ENCODE results near the gene MYCN. TPM values are rescaled to one million over a fixed set of nuclear protein-coding genes. Genes with fewer than 3 reads are reported as not detected.

Gene MYCN
- total RNA-seq, 1 experiment from 2014 or later, result 8.7 TPM

- no peaks in the 10 kb centered on the region for H3K27me3 Mint-ChIP-seq (ENCODE audit: unreplicated experiment)
- no peaks in the 10 kb centered on the region for H3K9me3 Mint-ChIP-seq (ENCODE audit: low read depth, unreplicated experiment)
- intact Hi-C loops (cut with micrococcal nuclease; ENCODE audit: unreplicated experiment), result no loop called here
- peaks cover 9% of the 10 kb centered on the region for H3K4me1 Mint-ChIP-seq (ENCODE audit: low read depth, unreplicated experiment)
- H3K36me3 Mint-ChIP-seq (ENCODE audit: insufficient read depth, unreplicated experiment), result no peaks in the 10 kb centered on the region
- no peak for TF ChIP-seq CTCF (IDR thresholded peaks at IDR 0.05; ENCODE audit: unreplicated experiment)
- no peak overlapping the region for H3K4me3 Mint-ChIP-seq (ENCODE audit: low read depth, unreplicated experiment)
- no peak overlapping the region for H3K27ac Mint-ChIP-seq (ENCODE audit: unreplicated experiment)
- DNase-seq, result no peak
- no TSS peak for BruUV-seq (replicated peaks)
- CTCF ChIA-PET, result no interaction called here
These were observed 44.3 kb downstream of the MYCN start for GRCh38 chr2:15984368-15985255.

GRCh38 chr2:15985531-15985930, 45.2 kb downstream of the MYCN start:
- CTCF ChIA-PET, result no interaction called here
- Mint-ChIP-seq H3K4me3 (ENCODE audit: low read depth, unreplicated experiment) (no peak overlapping the region), H3K27me3 (ENCODE audit: unreplicated experiment) (no peaks in the 10 kb centered on the region), H3K4me1 (ENCODE audit: low read depth, unreplicated experiment) (peaks cover 18% of the 10 kb centered on the region), H3K9me3 (ENCODE audit: low read depth, unreplicated experiment) (no peaks in the 10 kb centered on the region), H3K36me3 (ENCODE audit: insufficient read depth, unreplicated experiment) (no peaks in the 10 kb centered on the region), H3K27ac (ENCODE audit: unreplicated experiment) (no peak overlapping the region)
- intact Hi-C loops (cut with micrococcal nuclease; ENCODE audit: unreplicated experiment), result no loop called here
- DNase-seq, result no peak
- no TSS peak for BruUV-seq (replicated peaks)
- TF ChIP-seq CTCF (IDR thresholded peaks at IDR 0.05; ENCODE audit: unreplicated experiment), result no peak

GRCh38 chr2:15986068-15986560, 45.8 kb downstream of the MYCN start:
- Mint-ChIP-seq H3K4me3 (ENCODE audit: low read depth, unreplicated experiment) (no peak overlapping the region), H3K4me1 (ENCODE audit: low read depth, unreplicated experiment) (peaks cover 18% of the 10 kb centered on the region), H3K27me3 (ENCODE audit: unreplicated experiment) (no peaks in the 10 kb centered on the region), H3K36me3 (ENCODE audit: insufficient read depth, unreplicated experiment) (no peaks in the 10 kb centered on the region), H3K9me3 (ENCODE audit: low read depth, unreplicated experiment) (no peaks in the 10 kb centered on the region), H3K27ac (ENCODE audit: unreplicated experiment) (no peak overlapping the region)
- intact Hi-C loops (cut with micrococcal nuclease; ENCODE audit: unreplicated experiment), result no loop called here
- TF ChIP-seq CTCF (IDR thresholded peaks at IDR 0.05; ENCODE audit: unreplicated experiment), result no peak
- no TSS peak for BruUV-seq (replicated peaks)
- DNase-seq, result no peak
- CTCF ChIA-PET, result no interaction called here

GRCh38 chr2:15986644-15987043, 46.3 kb downstream of the MYCN start:
- Mint-ChIP-seq H3K27me3 (ENCODE audit: unreplicated experiment) (no peaks in the 10 kb centered on the region), H3K9me3 (ENCODE audit: low read depth, unreplicated experiment) (no peaks in the 10 kb centered on the region), H3K27ac (ENCODE audit: unreplicated experiment) (no peak overlapping the region), H3K4me3 (ENCODE audit: low read depth, unreplicated experiment) (no peak overlapping the region), H3K36me3 (ENCODE audit: insufficient read depth, unreplicated experiment) (no peaks in the 10 kb centered on the region), H3K4me1 (ENCODE audit: low read depth, unreplicated experiment) (peaks cover 18% of the 10 kb centered on the region)
- CTCF ChIA-PET, result no interaction called here
- no TSS peak for BruUV-seq (replicated peaks)
- intact Hi-C loops (cut with micrococcal nuclease; ENCODE audit: unreplicated experiment), result no loop called here
- TF ChIP-seq CTCF (IDR thresholded peaks at IDR 0.05; ENCODE audit: unreplicated experiment), result no peak
- DNase-seq, result no peak
